HEK293 (cell line): ENCODE measurements around the gene OR14I1.

Source experiments
- CTCF ChIA-PET: fragments of 350-600 bp; formaldehyde crosslinking; extraction: SDS; loops from one replicate; lab custom pipeline; 2021; ENCODE audit warnings: antibody characterized with exemption; lab: Yijun Ruan, JAX
- POLR2A ChIA-PET: fragments of 300-600 bp; formaldehyde crosslinking; extraction: SDS; loops from one replicate; lab custom pipeline; 2020; ENCODE audit warnings: antibody characterized with exemption, inconsistent platforms; lab: Yijun Ruan, JAX
- H3K27ac ChIP-seq: fragments of 200-500 bp; sonication (Bioruptor generic); 2 replicates; pipeline ENCODE4 v1.5.1; 2014; ENCODE audit warnings: low read depth, low read length, control low read depth, inconsistent platforms; ENCODE audit errors: extremely low read depth
- H3K36me3 ChIP-seq, 2 experiments: fragments of 200-500 bp in 1 of 2; sonication (Bioruptor generic) in 1 of 2; 1 replicate in 1 of 2; 2 replicates in 1 of 2; pipeline ENCODE4 v1.5.1; 2014 to 2017; ENCODE audit warnings: inconsistent platforms in 2 of 2, low read length in 2 of 2; ENCODE audit not compliant: control insufficient read depth in 2 of 2, insufficient read depth in 1 of 2
- H3K4me1 ChIP-seq: fragments of 200-500 bp; sonication (Bioruptor generic); 2 replicates; pipeline ENCODE4 v1.5.1; 2014; ENCODE audit warnings: mild to moderate bottlenecking, low read length, inconsistent platforms; ENCODE audit not compliant: control insufficient read depth, insufficient read depth
- H3K4me3 ChIP-seq: 2 replicates; pipeline ENCODE4 v1.5.1; 2011; ENCODE audit warnings: low read depth, mild to moderate bottlenecking, control low read depth, low read length, moderate library complexity
- H3K9me3 ChIP-seq: fragments of 200-500 bp; sonication (Bioruptor generic); 2 replicates; pipeline ENCODE4 v1.5.1; 2014; ENCODE audit warnings: low read depth, low read length, inconsistent platforms; ENCODE audit not compliant: control insufficient read depth, insufficient read depth
- GLI2 ChIP-seq: fragments of 450-650 bp; formaldehyde crosslinking; IDR thresholded peaks from 2 replicates; pipeline ENCODE4; 2017; ENCODE audit warnings: missing biosample characterization, missing genetic modification characterization, low read depth, borderline replicate concordance
- GLI4 ChIP-seq: fragments of 450-650 bp; formaldehyde crosslinking; IDR thresholded peaks from 2 replicates; pipeline ENCODE4 v1.5.1; 2016; ENCODE audit warnings: missing biosample characterization, missing genetic modification characterization
- KLF9 ChIP-seq: fragments of 450-650 bp; formaldehyde crosslinking; IDR thresholded peaks from 2 replicates; pipeline ENCODE4 v1.5.1; 2016; ENCODE audit warnings: missing biosample characterization, missing genetic modification characterization, low read depth
- SETDB1 ChIP-seq: IDR thresholded peaks from one replicate; pipeline ENCODE4 v1.6.1; 2017; ENCODE audit warnings: mild to moderate bottlenecking, low read length, moderate library complexity, mixed read lengths; ENCODE audit not compliant: insufficient read length
- WT1 ChIP-seq: fragments of 450-650 bp; formaldehyde crosslinking; IDR thresholded peaks from 2 replicates; pipeline ENCODE4 v1.5.1; 2016; ENCODE audit warnings: missing biosample characterization, missing genetic modification characterization
- ZFP37 ChIP-seq: fragments of 450-650 bp; formaldehyde crosslinking; IDR thresholded peaks from 2 replicates; pipeline ENCODE4 v1.5.1; 2016; ENCODE audit warnings: missing biosample characterization, missing genetic modification characterization
- ZNF146 ChIP-seq: fragments of 450-650 bp; formaldehyde crosslinking; IDR thresholded peaks from 2 replicates; pipeline ENCODE4 v1.5.1; 2016; ENCODE audit warnings: missing biosample characterization, missing genetic modification characterization
- ZNF2 ChIP-seq: fragments of 450-650 bp; formaldehyde crosslinking; IDR thresholded peaks from 2 replicates; pipeline ENCODE4 v1.5.1; 2016; ENCODE audit warnings: missing biosample characterization, missing genetic modification characterization
- ZNF211 ChIP-seq: fragments of 450-650 bp; formaldehyde crosslinking; IDR thresholded peaks from 2 replicates; pipeline ENCODE4 v1.5.1; 2016; ENCODE audit warnings: low read depth, missing biosample characterization, missing genetic modification characterization
- ZNF391 ChIP-seq: fragments of 450-650 bp; formaldehyde crosslinking; IDR thresholded peaks from 2 replicates; pipeline ENCODE4 v1.5.1; 2016; ENCODE audit warnings: low read depth, missing biosample characterization, missing genetic modification characterization, borderline replicate concordance
- ZNF394 ChIP-seq: fragments of 450-650 bp; formaldehyde crosslinking; IDR thresholded peaks from 2 replicates; pipeline ENCODE4 v1.5.1; 2016; ENCODE audit warnings: missing biosample characterization, missing genetic modification characterization, mild to moderate bottlenecking, moderate library complexity, borderline replicate concordance
- ZNF416 ChIP-seq: fragments of 450-650 bp; formaldehyde crosslinking; IDR thresholded peaks from 2 replicates; pipeline ENCODE4 v1.5.1; 2016; ENCODE audit warnings: missing biosample characterization, missing genetic modification characterization
- ZNF621 ChIP-seq: fragments of 450-650 bp; formaldehyde crosslinking; IDR thresholded peaks from 2 replicates; pipeline ENCODE4 v1.5.1; 2017; ENCODE audit warnings: missing biosample characterization, missing genetic modification characterization
- ZNF776 ChIP-seq: fragments of 450-650 bp; formaldehyde crosslinking; IDR thresholded peaks from 2 replicates; pipeline ENCODE4 v1.5.0; 2017; ENCODE audit warnings: missing biosample characterization, missing genetic modification characterization, borderline replicate concordance
- ZNF777 ChIP-seq: fragments of 450-650 bp; formaldehyde crosslinking; IDR thresholded peaks from 2 replicates; pipeline ENCODE4 v1.5.1; 2017; ENCODE audit warnings: missing biosample characterization, missing genetic modification characterization, borderline replicate concordance
- TF ChIP-seq, protein P1 (sequence below): fragments of 450-650 bp; formaldehyde crosslinking; IDR thresholded peaks from 2 replicates; pipeline ENCODE4 v1.5.1; 2017; ENCODE audit warnings: missing biosample characterization, missing genetic modification characterization
- TF ChIP-seq, protein P2 (sequence below): fragments of 450-650 bp; formaldehyde crosslinking; IDR thresholded peaks from 2 replicates; pipeline ENCODE4 v1.5.0; 2017; ENCODE audit warnings: missing biosample characterization, missing genetic modification characterization, borderline replicate concordance
- TF ChIP-seq, protein P3 (sequence below): fragments of 450-650 bp; formaldehyde crosslinking; IDR thresholded peaks from 2 replicates; pipeline ENCODE4; 2016; ENCODE audit warnings: missing biosample characterization, missing genetic modification characterization
- TF ChIP-seq, protein P4 (sequence below): fragments of 450-650 bp; formaldehyde crosslinking; conservative IDR thresholded peaks from 2 replicates; pipeline ENCODE4 v1.5.1; 2016; ENCODE audit warnings: low read depth, missing biosample characterization, missing genetic modification characterization

The OR14I1 gene

DNA sequence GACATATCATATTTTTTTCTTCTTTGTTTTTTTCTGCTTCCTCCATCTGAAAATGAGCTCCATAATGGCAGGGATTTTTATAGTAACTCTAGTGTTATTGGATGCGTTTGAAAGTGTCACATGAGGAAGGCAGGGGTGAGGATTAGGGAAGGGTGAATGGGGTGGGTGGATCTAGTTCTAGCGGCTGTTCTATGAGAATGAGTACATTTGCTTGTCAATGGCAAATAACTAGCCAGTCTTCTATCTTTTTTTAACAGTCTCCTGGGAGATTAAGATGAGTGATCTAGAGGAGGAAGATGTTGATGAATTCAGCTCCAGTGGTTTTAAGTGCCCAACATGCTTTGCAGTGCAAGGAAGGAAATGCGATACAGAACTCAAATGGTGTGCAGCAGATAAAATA is 5.8 kb downstream of the OR14I1 start:
- Histone ChIP-seq H3K4me3 (no peak overlapping the region), H3K4me1 (no peaks in the 10 kb centered on the region), H3K9me3 (no peaks in the 10 kb centered on the region), H3K27ac (no peak overlapping the region), H3K36me3 (no peaks in the 10 kb centered on the region)
- TF ChIP-seq KLF9, result no peak
- TF ChIP-seq ZNF776, result no peak
- TF ChIP-seq, protein P1, sequence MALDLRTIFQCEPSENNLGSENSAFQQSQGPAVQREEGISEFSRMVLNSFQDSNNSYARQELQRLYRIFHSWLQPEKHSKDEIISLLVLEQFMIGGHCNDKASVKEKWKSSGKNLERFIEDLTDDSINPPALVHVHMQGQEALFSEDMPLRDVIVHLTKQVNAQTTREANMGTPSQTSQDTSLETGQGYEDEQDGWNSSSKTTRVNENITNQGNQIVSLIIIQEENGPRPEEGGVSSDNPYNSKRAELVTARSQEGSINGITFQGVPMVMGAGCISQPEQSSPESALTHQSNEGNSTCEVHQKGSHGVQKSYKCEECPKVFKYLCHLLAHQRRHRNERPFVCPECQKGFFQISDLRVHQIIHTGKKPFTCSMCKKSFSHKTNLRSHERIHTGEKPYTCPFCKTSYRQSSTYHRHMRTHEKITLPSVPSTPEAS (tag by site-specific recombination), result no peak
- no peak for TF ChIP-seq ZNF394 (tag by site-specific recombination)
- POLR2A ChIA-PET, result no interaction called here
- CTCF ChIA-PET, result no interaction called here

DNA sequence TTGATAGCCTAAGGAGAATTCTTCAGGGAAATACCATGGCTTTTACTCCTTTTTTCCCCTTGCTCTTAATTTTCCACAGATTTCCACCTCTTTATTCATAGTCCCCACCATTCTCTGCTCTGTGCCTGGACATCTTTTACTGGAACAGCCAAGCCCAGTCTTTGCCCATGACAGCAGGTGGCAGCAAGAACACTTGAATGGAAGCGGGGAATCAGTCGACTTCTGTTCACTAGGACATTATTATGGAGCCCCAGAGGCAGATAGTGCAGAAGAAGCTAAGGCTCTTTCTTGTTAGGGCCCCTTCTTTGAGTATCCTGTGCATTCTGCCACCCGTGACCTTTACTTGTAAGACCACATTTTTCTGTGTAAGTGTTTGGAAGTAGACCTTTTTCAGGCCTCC is 6.3 kb downstream of the OR14I1 start:
- Histone ChIP-seq H3K27ac (no peak overlapping the region), H3K4me1 (no peaks in the 10 kb centered on the region), H3K9me3 (no peaks in the 10 kb centered on the region), H3K4me3 (no peak overlapping the region), H3K36me3 (no peaks in the 10 kb centered on the region)
- ChIA-PET POLR2A (no interaction called here), CTCF (no interaction called here)
- TF ChIP-seq GLI2 (no peak), ZFP37 (tag by site-specific recombination) (no peak), ZNF2 (no peak), WT1 (tag by site-specific recombination) (no peak), SETDB1 (no peak), ZNF211 (tag by site-specific recombination) (no peak), ZNF621 (no peak), ZNF391 (no peak), ZNF416 (tag by site-specific recombination) (no peak), ZNF777 (no peak), GLI4 (tag by site-specific recombination) (no peak), ZNF146 (no peak)
- TF ChIP-seq, protein P2, sequence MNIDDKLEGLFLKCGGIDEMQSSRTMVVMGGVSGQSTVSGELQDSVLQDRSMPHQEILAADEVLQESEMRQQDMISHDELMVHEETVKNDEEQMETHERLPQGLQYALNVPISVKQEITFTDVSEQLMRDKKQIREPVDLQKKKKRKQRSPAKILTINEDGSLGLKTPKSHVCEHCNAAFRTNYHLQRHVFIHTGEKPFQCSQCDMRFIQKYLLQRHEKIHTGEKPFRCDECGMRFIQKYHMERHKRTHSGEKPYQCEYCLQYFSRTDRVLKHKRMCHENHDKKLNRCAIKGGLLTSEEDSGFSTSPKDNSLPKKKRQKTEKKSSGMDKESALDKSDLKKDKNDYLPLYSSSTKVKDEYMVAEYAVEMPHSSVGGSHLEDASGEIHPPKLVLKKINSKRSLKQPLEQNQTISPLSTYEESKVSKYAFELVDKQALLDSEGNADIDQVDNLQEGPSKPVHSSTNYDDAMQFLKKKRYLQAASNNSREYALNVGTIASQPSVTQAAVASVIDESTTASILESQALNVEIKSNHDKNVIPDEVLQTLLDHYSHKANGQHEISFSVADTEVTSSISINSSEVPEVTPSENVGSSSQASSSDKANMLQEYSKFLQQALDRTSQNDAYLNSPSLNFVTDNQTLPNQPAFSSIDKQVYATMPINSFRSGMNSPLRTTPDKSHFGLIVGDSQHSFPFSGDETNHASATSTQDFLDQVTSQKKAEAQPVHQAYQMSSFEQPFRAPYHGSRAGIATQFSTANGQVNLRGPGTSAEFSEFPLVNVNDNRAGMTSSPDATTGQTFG (tag by site-specific recombination), result no peak
- TF ChIP-seq, protein P3, sequence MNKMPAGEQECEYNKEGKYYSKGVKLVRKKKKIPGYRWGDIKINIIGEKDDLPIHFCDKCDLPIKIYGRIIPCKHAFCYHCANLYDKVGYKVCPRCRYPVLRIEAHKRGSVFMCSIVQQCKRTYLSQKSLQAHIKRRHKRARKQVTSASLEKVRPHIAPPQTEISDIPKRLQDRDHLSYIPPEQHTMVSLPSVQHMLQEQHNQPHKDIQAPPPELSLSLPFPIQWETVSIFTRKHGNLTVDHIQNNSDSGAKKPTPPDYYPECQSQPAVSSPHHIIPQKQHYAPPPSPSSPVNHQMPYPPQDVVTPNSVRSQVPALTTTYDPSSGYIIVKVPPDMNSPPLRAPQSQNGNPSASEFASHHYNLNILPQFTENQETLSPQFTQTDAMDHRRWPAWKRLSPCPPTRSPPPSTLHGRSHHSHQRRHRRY (tag by site-specific recombination), result no peak
- TF ChIP-seq, protein P4, sequence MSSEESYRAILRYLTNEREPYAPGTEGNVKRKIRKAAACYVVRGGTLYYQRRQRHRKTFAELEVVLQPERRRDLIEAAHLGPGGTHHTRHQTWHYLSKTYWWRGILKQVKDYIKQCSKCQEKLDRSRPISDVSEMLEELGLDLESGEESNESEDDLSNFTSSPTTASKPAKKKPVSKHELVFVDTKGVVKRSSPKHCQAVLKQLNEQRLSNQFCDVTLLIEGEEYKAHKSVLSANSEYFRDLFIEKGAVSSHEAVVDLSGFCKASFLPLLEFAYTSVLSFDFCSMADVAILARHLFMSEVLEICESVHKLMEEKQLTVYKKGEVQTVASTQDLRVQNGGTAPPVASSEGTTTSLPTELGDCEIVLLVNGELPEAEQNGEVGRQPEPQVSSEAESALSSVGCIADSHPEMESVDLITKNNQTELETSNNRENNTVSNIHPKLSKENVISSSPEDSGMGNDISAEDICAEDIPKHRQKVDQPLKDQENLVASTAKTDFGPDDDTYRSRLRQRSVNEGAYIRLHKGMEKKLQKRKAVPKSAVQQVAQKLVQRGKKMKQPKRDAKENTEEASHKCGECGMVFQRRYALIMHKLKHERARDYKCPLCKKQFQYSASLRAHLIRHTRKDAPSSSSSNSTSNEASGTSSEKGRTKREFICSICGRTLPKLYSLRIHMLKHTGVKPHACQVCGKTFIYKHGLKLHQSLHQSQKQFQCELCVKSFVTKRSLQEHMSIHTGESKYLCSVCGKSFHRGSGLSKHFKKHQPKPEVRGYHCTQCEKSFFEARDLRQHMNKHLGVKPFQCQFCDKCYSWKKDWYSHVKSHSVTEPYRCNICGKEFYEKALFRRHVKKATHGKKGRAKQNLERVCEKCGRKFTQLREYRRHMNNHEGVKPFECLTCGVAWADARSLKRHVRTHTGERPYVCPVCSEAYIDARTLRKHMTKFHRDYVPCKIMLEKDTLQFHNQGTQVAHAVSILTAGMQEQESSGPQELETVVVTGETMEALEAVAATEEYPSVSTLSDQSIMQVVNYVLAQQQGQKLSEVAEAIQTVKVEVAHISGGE (tag by site-specific recombination), result no peak
